GM19372 (cell line): ENCODE results near the gene PARVB.

Source experiments
- ATAC-seq: cut with Tn5 transposase; IDR thresholded peaks from one replicate; pipeline ENCODE4 v1.9.1; 2021; ENCODE audit warnings: mild to moderate bottlenecking, low read depth, moderate library complexity; ENCODE audit not compliant: unreplicated experiment

PARVB gene

GRCh38 chr22:44025171-44026065 lies 1.3 kb downstream of the PARVB start:
- peak; percentile 44 for ATAC-seq

GRCh38 chr22:44026066-44026629 lies 2.0 kb downstream of the PARVB start:
- ATAC-seq, result no peak

- ATAC-seq, result no peak
These were observed 2.8 kb downstream of the PARVB start for GRCh38 chr22:44026630-44027511.

GRCh38 chr22:44028091-44028490 lies 4.0 kb downstream of the PARVB start:
- ATAC-seq, result no peak

- no peak for ATAC-seq
These were observed 5.0 kb downstream of the PARVB start for GRCh38 chr22:44029069-44029468.

- ATAC-seq, result no peak
These were observed 6.1 kb downstream of the PARVB start for GRCh38 chr22:44030051-44030701.

GRCh38 chr22:44030702-44031082 lies 6.6 kb downstream of the PARVB start:
- ATAC-seq, result no peak

- no peak for ATAC-seq
These were observed 7.3 kb downstream of the PARVB start for GRCh38 chr22:44031158-44031952.

- ATAC-seq, result no peak
These were observed 8.1 kb downstream of the PARVB start for GRCh38 chr22:44032126-44032730.

GRCh38 chr22:44033287-44033686 lies 9.2 kb downstream of the PARVB start:
- ATAC-seq, result no peak

- no peak for ATAC-seq
These were observed 9.6 kb downstream of the PARVB start for GRCh38 chr22:44033694-44034093.

- ATAC-seq, result no peak
These were observed 13.6 kb downstream of the PARVB start for GRCh38 chr22:44037519-44038375.

GRCh38 chr22:44039566-44040171 lies 15.6 kb downstream of the PARVB start:
- ATAC-seq, result no peak

GRCh38 chr22:44042249-44043218 lies 18.4 kb downstream of the PARVB start:
- no peak for ATAC-seq

- ATAC-seq, result no peak
These were observed 21.0 kb downstream of the PARVB start for GRCh38 chr22:44045145-44045544.

- no peak for ATAC-seq
These were observed 22.5 kb downstream of the PARVB start for GRCh38 chr22:44046485-44047141.
